22Rv1 (cell line): ENCODE results near the gene CLASP1.

Source experiments
- H3K27ac ChIP-seq: fragments of 450-650 bp; 2 replicates; pipeline ENCODE4 v1.5.1; 2017
- ZFX ChIP-seq: fragments of 450-650 bp; IDR thresholded peaks from 2 replicates; pipeline ENCODE4 v1.6.1; 2017; ENCODE audit warnings: antibody characterized with exemption, borderline replicate concordance
- TF ChIP-seq, protein P1 (sequence below): fragments of 450-650 bp; IDR thresholded peaks from 2 replicates; pipeline ENCODE4 v1.5.1; 2017; ENCODE audit warnings: mild to moderate bottlenecking

The CLASP1 gene

DNA sequence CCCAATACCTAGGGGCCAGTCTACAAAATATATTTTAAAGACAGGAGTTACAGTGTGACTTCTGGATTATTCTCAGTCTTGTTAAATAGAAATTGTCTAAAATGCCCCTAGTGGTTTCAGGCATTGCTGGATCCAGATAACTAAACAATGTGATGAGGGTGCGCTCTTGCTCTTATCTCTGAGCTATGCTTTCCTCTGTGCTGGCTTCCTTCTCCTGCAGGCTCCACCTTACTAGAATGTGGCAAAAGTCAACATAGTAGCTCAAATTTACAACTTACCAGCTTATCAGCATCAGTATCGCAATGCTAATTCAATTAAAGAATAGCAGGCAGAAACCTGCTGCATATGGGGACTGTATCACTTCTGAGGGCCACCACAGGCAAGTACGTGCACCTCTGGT, 179.9 kb downstream of the CLASP1 start:
- TF ChIP-seq, protein P1, sequence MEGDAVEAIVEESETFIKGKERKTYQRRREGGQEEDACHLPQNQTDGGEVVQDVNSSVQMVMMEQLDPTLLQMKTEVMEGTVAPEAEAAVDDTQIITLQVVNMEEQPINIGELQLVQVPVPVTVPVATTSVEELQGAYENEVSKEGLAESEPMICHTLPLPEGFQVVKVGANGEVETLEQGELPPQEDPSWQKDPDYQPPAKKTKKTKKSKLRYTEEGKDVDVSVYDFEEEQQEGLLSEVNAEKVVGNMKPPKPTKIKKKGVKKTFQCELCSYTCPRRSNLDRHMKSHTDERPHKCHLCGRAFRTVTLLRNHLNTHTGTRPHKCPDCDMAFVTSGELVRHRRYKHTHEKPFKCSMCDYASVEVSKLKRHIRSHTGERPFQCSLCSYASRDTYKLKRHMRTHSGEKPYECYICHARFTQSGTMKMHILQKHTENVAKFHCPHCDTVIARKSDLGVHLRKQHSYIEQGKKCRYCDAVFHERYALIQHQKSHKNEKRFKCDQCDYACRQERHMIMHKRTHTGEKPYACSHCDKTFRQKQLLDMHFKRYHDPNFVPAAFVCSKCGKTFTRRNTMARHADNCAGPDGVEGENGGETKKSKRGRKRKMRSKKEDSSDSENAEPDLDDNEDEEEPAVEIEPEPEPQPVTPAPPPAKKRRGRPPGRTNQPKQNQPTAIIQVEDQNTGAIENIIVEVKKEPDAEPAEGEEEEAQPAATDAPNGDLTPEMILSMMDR: no peak
- no peak for TF ChIP-seq ZFX
- no peak overlapping the region for H3K27ac ChIP-seq

DNA sequence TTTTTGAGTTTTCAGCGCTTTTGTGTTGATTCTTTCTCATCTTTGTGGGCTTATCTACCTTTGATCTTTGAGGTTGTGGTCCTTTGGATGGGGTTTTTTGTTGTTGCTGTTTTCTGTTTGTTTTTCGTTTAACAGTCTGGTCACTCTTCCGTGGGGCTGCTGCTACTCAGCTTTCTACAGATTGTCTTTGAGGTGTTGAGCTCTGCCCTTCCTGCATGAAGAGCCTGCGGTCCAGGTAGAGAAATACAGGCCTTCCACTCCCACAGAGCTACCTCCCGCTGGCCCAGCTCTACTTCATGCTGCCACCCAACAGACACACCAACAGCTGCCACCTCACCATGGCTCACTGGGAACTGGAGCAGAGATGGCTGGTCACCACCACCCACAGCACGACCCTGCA, 180.3 kb downstream of the CLASP1 start:
- TF ChIP-seq, protein P1: no peak
- no peak for TF ChIP-seq ZFX
- no peak overlapping the region for H3K27ac ChIP-seq

DNA sequence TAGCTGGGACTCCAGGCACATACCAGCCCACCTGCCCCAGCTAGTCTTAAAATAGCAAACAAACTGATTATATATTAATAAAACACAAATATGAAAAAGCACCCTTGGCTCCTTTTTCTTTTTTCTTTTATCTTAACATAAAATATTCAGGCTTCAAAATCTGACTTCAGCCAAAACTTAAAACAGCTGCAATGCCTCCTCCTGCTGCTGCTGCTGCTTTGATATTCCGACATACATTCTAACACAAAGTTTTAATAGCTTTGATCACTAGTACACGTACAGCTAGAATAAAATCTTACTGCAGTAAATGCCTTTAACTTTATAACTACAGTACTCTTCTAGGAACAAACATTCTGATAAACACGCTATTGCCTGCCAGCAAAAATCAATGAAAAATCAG, 190.0 kb downstream of the CLASP1 start:
- no peak overlapping the region for H3K27ac ChIP-seq
- TF ChIP-seq, protein P1: no peak
- TF ChIP-seq ZFX: no peak

DNA sequence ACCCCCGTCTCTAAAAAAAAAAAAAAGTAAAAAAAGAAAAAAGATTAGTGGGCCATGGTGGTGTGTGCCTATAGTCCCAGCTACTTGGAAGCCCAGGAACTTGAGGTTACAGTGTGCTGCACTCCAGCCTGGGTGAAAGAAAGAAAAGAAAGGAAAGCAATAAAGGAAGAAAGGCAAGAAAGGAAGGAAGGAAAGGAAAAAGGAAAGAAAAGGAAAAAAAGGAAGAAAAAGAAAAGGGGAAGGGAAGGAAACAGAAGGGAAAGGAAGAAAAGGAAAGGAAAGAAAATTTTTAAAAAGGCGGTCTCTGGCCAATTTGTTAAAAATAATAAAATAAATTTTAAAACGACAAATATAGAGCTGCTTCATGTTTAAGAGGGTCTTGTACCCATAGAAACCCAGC, 192.9 kb downstream of the CLASP1 start:
- TF ChIP-seq ZFX: no peak
- TF ChIP-seq, protein P1: no peak
- H3K27ac ChIP-seq: no peak overlapping the region

DNA sequence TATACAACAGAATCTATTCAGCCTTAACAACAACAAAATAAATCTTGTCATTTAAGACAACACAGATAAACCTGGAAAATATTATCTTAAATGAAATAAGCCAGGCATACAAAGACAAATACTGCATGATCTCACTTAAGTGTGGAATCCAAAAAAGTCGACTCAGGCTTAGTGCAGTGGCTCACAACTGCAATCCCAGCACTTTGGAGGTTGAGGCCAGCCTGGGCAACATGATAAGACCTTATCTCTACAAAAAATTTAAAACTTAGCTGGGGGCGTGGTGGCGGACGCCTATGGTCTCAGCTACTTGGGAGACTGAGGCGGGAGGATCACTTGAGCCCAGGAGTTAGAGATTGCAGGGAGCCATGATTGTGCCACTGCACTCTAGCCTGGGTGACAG, 193.8 kb downstream of the CLASP1 start:
- H3K27ac ChIP-seq: no peak overlapping the region
- TF ChIP-seq, protein P1: no peak
- no peak for TF ChIP-seq ZFX

DNA sequence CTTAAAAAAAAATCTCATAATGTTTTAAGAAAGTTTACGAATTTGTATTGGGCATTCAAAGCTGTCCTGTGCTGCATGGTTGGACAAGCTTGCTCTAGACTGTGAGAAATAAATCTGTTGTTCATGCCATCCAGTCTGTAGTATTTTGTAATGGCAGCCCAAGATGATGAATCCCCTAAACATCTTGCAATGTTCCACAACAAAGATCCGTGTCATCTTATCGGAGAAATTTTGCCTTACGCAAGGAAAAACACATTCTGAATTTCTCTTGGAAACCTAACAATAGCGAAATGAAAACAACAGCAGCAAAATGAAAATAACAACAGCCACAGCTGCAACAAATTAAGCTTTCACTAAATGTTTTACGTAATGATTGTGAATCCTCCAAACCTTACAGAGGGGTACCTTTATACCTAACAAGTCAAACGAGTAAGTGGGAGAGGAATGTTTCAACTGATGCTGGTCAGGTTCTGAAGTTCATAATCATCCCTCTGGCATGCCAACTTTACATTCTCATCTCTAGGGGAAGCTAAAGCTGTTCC, 194.6 kb downstream of the CLASP1 start:
- no peak overlapping the region for H3K27ac ChIP-seq
- TF ChIP-seq ZFX: no peak
- TF ChIP-seq, protein P1: no peak

DNA sequence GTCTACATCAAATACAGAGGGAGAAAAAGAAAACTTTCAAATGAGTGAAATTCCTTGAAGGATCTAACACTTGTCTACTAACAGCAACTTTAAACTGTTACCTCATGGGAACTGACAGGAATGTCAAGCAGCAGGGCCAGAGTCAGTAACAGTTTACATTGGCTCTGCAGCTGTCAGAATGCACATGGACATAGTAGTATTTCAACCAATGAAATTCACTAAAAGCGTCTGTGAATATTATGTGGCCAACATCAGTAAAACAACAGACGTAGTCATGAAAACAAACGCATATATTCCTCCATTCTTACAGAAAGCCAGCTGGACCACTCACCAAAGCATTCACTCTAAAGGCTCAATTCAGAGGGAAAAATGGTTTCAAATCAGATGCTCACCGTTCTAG, 197.9 kb downstream of the CLASP1 start:
- TF ChIP-seq, protein P1: no peak
- TF ChIP-seq ZFX: no peak
- H3K27ac ChIP-seq: no peak overlapping the region
